Left lobe of liver (tissue), 2 donors: Measurements from ENCODE around the gene MTA2. TPM values are rescaled to one million over a fixed set of nuclear protein-coding genes. Genes with fewer than 3 reads are reported as not detected.
"Not testable (repeated sequence)": the region's sequence is repeated elsewhere in the genome, so short reads cannot be mapped to it uniquely, and the experiment has no call there.

Source experiments
- ATAC-seq: fragments of 200-7000 bp; cut with Tn5 transposase; one replicate; pipeline ENCODE4 v1.9.1; 2020; ENCODE audit warnings: mild to moderate bottlenecking, moderate library complexity
- DNase-seq: peaks from one replicate; pipeline ENCODE4 v3.0.0-alpha.2; 2020; ENCODE audit warnings: low spot score
- total RNA-seq: library from RNA; stranded (reverse); gene quantifications from one replicate; pipeline ENCODE4 v1.2.1, GENCODE V29; 2021
- donor health status: DM: no; HTN: no; CAD: no; lungs with moderate emphysema.
- donor health status: DM: no; HTN: yes; CAD: no.

MTA2 gene
- total RNA-seq: 24.4 TPM

DNA sequence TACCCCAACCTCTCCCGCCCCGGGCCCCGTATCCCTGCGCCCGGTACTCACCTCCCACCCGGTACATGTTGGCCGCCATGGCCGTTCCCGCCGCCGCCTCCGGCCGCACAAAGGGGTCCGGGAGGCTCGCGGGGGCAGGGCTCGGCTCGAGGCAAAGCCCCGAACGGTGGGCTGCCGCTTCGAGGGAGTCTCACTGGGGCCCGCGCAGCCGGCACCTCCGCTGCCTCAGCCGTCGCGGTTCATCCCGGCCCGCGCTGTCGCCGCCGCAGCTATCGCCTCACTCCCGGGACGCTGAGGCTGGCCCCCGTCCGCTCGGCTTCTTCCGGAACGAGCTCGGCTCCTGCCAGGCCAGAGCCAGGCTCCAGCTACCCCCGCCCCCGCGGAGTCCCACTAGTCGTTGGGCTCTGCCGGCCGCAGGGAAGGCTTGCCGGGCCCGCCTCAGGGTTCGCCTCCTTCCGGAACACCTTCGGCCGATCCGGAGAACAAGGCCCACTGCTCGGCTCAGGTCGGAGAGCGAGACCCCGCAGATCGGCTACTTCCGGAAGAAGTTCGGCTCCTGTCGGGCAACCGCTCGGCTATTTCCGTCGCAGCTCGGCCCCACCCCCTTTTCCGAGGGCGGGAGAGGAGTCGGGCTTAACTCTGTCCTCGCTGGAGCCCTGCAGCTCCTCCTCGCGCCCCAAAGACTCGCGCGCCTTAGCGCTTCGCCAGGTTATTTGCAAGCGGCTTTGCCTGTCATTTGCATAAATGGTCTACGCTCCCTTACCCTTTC lies at the start of gene MTA2:
TSS of gene MTA2 (minus strand) at position 494 of the 769 bp plus-strand sequence. CDS start at position 79, 415 bp downstream.
- ATAC-seq (peak; percentile 89), DNase-seq (peak; percentile 98)

DNA sequence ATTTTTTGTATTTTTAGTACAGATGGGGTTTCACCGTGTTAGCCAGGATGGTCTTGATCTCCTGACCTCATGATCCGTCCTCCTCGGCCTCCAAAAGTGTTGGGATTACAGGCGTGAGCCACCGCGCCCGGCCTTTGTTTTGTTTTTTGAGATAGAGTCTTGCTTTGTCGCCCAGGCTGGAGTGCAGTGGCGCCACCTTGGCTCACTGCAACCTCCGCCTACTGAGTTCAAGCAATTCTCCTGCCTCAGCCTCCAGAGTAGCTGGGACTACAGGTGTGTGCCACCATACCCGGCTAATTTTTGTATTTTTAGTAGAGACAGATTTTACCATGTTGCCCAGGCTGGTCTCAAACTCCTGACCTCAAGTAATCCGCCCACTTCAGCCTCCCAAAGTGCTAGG lies 48.6 kb upstream of the MTA2 start:
- ATAC-seq, DNase-seq: not testable (repeated sequence)

DNA sequence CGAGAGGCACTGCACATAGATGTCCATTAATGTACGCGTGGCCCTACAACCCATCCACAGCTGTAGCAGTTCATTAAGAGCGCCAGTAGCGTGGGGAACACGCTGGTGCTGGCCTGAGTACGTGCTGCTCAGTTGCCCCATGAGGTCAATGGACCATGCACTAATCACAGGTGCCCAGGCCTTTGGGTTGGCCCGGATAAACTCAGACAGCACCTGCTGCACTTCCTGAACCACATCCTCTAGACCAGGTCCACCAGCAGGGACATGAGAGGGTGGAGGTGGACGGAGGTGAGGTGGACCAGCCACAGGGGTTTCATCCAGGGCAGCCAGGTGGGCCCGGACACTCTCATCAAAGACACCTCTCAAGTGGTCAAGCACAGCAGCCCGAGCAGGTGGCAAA lies 47.8 kb upstream of the MTA2 start:
- DNase-seq: no peak
- no peak for ATAC-seq

DNA sequence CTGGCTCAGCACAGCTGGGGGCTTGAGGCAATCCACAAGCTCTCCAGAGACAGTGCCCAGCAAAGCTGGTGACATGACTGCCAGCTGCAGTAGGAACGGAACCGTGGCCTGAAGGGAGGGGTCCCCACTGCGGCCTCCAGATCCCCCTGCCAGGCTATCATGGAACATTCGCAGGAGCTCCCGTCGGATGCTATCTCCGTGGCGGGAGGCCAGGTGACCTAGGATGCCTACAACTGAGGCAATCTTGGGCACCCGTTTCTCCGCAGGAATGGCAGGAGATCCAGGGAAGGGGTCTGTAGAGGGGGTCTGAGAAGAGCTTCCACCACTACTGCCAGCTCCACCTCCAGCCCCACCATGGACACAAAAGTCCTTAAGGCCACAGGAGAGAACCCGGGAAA lies 47.3 kb upstream of the MTA2 start:
- DNase-seq (no peak), ATAC-seq (no peak)

DNA sequence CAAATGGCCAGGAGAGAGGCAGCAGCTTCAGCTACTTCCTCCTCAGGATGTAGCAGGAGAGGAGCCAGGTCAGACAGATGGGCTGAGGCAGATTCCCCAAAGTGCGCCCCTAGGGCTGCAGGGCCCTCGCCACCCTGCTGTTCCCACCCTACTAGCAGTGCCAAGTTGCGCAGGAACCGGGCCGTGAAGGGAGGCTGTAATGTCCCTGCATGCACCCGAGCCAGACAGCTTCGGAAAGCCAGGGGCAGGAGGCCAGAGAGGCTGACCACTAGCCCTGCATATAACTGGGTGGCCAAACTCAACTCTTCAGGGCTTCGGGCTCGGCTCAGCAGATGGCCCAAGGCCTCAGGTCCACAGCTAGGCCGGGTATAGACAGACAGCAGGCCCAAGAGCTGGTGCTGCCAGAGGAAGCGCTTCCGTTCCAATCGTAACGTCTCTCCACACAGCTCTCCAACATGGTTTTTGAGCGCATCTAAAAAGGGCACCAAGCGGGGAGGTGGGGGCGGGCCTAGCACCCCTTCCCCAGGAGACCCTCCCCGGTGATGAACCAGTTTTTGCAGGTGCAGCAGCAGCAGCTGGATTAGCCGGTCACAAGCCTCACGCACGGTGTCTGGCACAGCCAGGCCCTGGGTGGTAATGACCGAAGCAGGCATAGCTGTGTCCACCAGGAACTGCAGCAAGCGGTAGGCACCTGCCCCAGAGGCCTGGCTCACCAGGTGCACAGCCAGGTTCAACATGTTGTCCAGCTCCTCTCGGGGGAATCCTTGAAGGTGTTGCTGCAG lies 46.7 kb upstream of the MTA2 start:
- no peak for ATAC-seq
- DNase-seq: no peak

DNA sequence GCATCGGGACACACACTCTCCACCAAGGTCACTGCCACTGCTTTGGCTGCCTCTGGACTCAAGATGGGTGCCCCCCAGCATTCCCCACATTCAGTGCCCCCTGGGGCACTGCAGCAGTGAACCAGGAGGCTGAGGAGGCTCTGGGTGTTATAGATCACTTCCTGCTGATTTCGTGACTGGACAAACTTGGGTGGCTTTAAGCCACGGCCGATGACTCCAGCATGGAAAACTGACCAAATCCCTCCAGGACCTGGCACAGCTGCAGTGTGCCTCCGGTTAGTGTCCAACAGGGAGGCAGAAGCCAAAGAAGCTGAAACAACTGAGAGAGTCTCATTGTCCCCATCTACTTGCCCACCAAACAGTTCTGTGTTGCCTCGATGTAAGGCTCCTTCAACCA lies 45.9 kb upstream of the MTA2 start:
- no peak for DNase-seq
- ATAC-seq: no peak

DNA sequence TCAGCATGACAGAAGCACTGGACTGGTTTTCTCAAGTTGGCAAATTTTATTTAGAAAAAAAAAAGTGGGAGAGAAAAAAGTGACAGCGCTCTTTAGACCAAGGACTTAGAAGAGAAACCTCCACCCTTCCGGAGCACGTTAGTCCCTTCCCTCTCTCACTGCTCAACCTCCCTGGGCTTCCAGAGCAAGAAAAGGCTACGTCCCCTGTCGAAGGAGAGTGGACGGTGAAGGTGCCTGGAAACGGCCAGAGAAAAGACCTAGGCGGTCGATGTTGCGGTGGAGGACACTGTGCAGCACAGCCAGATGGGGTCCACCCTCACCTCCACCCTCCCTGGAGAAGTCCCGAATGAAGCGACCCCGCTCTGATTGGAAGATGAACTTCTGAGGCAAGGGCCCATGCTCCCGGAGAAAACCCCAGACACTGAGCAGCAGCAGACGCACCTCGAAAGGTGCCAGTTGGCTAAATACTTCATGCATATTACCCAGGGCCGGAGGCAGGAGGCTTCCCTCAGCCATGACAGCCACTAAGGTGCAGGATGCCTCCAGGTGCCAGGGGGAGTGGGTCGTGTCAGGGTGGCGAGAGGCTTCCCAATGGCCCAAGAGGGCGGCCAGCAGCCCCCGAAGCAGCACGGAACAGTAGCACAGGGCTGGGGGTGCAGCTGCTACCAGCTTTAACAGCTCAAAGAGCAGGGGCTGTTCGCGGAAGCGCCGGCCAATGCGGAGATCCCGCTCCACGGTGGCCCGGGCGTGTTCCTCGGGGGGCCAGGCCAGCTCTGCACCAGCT lies 45.4 kb upstream of the MTA2 start:
- DNase-seq (no peak), ATAC-seq (peak; percentile 10)

DNA sequence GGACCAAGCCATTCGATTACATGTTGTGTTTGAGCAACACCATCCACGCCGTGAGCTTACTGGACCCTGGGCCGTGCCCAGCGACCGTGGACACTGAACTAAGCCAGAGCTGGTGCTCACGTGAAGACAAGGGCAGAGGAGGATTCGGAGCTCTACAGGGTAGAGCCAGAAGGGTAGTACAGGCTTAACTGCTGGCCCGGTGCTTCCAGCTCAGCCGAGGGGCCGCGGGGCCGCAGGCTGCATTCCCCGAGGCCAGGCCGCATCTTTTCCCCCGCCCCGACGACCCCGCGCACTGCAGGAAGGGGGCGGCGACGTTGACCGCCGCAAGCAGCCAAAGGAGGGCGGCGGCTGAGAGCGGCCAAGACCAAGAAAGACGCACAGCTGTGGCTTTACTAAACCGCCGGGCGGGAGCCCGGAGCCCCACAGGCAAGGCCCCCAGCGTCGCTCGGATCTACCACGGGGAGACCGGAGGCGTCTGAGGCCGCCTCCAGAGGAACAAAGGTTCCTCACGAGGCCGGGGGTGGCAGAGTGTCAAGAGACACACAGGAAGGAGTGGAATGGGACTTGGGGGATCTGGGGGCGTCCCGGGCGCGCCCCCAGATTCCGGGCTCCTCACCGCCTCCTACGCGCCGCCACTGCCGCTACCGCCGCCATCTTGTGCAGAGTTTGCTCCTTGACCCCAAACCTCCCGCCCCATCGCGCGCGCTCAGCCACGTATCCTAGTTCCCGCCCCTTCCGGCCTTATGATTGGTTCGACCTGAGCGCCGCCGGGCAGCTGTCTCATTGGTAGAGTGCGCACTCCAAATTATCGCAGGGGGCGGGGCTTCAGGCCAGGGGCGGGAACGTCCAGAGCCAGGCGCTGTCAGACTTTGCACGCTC lies 44.5 kb upstream of the MTA2 start, which contains the start of gene GANAB:
TSS of gene GANAB (minus strand) at position 668 of the 879 bp plus-strand sequence. CDS start at position 654, 14 bp downstream.
- ATAC-seq: peak; percentile 93
- DNase-seq: peak; percentile 99

DNA sequence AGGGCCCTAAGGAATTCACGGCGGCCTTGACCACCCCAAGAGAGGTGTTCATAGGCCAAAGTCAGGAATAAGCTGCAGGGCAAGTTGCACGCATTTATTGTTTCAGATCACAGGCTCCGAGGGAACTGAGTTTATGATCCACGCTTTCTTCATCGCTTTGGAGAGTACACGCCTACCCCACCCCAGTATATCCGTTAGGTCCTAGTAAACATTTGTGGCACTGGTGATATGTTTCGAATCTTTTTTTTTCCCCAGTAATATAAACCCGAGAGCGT lies 43.9 kb upstream of the MTA2 start:
- DNase-seq (no peak), ATAC-seq (no peak)

DNA sequence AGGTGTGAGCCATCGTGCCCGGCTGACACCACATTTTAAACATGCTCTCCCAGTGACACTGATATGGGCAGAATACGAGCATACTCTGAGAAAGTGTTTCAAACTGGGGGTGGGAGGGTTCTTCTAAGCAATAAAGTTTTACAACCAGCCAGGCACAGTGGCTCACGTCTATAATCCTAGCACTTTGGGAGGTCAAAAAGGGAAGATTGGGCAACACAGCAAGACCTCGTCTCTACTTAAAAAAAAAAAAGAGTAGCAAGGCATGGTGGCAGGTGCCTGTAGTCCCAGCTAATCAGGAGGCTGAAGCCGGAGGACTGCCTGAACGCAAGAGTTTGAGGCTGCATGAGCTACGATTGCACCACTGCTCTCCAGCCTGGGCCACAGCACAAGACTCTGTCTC lies 42.6 kb upstream of the MTA2 start:
- DNase-seq (no peak), ATAC-seq (no peak)

DNA sequence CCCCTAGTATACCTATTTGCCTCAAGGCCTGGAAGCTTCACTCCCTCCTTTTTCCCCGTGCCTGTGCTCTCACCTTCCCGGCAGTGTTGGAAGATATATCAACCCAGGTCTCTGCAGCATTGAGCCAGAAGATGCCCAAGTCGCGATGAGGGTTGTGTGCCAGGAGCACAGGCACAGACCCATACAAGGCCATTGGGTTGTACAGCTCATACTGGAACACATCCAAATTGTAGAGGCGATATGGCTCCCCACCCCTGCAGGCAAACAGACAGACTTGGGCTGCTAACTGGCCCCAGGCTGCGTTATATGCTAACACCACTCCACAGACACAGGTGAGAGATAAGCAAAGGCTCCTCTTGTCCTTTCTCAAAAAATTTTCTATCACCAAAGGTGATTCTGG lies 30.8 kb upstream of the MTA2 start:
- ATAC-seq: no peak
- DNase-seq: no peak

DNA sequence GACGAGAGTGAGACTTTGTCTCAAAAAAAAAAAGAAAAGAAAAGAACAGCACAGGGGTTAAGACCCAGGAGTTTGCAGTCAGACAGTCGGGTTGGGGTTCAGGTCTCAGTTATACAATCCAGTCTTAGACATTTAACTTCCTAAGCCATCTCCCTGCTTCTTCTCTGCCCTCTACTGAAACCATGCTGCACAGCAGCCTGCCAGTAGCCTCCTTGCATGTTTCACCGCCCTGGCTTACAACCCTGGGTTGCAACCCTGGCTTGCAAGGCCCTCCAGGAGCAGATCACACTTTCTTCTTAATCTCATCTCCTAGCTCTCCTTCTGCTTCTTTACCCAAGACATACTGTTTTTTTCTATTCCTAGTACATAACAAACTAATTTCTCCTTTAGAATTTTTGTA lies 26.0 kb upstream of the MTA2 start:
- ATAC-seq (peak; percentile 31), DNase-seq (no peak)

DNA sequence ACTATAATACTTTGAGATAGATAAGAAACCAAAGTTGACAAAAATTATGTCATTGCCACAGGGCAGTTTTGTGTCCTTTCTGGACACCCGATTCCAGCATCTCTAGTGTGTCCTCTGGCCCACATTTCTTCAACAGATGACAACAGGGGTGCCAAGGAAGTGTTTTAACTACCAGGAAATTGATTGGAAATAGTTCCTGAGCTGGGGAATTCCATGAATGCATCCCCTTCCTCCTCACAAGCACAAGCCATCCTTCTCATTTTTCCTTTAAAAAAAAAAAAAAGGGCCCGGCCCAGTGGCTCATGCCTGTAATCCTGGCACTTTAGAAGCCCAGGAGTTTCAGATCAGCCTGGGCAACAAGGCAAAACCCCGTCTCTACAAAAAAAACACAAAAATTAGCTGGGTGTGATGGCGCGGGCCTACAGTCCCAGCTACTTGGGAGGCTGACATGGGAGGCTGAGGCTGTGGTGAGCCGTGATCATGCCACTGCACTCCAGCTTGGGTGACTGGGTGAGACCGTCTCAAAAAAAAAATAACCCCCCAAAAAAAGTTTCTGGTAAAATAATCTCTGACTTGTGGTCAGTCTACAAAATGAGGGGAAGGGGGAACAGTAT lies 20.9 kb upstream of the MTA2 start:
- ATAC-seq (no peak), DNase-seq (no peak)

DNA sequence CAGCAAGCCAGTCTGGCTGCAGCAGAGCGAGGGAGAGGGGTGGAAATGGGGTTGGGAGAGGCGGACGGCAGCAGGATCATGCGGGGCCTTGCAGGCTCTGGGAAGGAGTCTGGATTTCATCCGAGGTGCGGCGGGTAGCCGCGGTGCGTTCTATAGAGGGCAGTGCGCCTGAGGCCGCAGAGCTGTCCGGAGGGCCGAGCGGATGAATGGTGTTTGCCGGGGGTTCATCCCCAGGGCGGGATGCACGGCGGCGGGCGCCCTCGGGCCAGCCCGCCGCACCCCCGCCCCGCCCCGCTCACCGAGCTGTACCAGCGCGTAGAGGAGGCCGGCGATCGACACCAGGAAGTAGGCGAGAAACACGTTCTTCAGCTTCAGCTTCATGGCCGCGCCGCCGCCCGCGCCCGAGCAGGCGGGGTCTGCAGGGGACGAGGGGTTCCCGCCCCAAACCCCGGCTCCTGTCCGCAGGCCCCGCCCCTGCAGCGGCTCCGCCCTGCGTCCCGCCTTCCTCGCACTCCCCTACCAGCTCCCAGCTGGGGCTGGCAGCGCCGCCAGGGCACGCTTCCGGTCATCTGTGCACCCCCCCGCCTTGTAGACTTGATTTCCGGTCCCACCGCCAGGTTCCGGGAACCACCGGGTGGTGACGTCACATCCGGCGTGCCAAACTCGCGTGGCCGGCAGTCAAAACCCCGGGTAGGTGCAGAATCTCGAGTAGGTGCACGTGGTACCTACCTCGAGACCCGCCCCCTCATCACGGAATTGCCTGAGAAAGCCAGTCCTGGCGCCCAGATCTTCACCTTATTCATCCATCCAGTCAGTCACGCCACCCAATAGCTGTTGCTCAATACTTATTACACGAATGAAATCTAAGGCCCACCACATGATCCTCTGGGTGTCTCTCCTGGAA lies 20.2 kb upstream of the MTA2 start, which contains the start of gene B3GAT3:
TSS of gene B3GAT3 (minus strand) at position 420 of the 904 bp plus-strand sequence. CDS start at position 381, 39 bp downstream.
- ATAC-seq: peak; percentile 98
- peak; percentile 99 for DNase-seq

DNA sequence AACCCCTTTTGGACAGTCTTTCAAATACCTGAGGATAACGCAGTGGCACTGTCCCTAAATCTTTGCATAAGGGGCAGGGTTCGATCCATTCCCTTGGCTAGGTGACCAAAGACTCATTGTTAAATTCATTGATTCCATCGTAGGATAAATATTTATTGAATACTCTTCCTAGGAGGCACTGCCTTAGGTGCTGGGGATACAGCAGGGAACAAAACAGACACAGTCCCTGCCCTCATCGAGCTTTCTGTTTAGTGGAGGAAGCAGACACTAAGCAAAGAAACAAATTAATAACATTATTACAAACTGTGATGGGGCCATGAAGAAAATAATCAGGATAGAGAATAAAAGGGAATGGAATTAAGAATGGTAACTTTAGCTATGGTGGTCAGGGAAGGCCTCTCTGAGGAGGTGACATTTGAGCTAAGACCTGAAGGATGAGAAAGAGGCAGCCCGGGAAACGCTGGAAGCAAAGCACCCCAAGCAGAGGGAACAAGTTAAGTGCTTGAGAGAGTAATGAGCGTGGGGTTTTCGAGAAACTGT lies 19.4 kb upstream of the MTA2 start:
- ATAC-seq: no peak
- DNase-seq: no peak

DNA sequence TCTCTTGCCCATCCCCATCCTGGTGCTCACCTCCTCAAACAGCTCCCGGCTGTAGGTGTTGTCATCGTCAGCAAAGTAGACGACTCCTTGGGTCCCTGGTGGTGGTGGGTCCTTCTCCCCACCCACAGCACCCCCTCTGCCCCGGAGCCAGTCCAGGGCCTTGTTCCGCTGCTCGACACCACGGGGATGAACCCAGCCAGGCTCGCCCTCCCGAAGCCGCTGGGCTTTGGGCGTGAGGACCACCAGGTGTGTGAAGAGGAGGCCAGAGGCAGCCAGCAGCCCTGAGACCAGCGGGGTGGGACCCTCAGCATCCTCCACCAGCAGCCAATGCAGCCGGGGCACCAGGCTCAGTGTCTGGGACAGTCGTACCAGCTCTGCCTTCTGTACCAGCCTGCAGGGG lies 15.3 kb upstream of the MTA2 start:
- DNase-seq, ATAC-seq: not testable (repeated sequence)

DNA sequence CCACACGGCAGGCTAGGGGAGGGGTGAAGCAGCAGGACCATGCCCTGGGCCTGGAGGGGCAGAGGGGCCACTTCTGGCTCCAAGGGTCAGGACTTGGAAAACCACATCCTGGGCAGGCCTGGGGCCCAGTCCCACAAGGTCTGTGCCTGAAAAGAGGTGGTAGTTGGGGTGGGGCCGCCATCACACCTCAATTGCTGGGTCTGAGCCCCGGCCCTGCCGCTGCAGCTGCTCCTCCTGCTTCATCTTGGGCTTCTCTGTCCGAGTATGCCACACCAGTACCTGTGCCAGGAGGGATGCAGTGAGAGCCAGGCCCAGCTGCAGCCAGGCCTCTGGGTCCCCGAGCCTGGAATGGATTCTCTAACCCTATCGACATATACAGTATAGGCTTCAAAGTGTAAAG lies 13.9 kb upstream of the MTA2 start:
- ATAC-seq (no peak), DNase-seq (no peak)

DNA sequence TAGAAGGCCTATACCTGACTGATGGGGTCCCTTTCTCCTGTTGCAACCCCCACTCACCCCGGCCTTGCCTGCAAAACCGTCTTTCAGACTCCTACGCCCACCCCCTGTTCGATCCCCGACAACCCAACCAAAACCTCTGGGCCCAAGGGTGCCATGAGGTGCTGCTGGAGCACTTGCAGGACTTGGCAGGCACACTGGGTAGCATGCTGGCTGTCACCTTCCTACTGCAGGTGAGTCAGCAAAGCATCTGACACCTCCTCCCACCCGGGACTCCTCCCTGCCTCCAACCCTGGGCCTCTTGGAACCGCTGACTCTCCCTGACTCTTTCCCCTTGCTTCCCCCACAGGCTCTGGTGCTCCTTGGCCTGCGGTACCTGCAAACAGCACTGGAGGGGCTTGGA lies 12.6 kb upstream of the MTA2 start:
- no peak for ATAC-seq
- no peak for DNase-seq

DNA sequence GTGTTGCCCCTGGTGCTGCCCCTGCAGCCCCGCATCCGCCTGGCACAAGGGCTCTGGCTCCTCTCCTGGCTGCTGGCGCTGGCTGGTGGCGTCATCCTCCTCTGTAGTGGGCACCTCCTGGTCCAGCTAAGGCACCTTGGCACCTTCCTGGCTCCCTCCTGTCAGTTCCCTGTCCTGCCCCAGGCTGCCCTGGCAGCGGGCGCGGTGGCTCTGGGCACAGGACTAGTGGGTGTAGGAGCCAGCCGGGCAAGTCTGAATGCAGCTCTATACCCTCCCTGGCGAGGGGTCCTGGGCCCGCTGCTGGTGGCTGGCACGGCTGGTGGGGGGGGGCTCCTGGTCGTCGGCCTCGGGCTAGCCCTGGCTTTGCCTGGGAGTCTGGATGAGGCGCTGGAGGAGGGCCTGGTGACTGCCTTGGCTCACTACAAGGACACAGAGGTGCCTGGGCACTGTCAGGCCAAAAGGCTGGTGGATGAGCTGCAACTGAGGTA lies 11.7 kb upstream of the MTA2 start:
- ATAC-seq (peak; percentile 24), DNase-seq (no peak)
